RWPE1 (cell line): ENCODE data around the gene GLIS1.

Experiments
- CTCF ChIA-PET: fragments of 350-600 bp; sonication (Branson Sonifier 250); formaldehyde crosslinking; extraction: SDS; loops from one replicate; lab custom pipeline; 2021; lab: Yijun Ruan, JAX
- POLR2A ChIA-PET: fragments of 400-600 bp; formaldehyde crosslinking; extraction: SDS; loops from one replicate; lab custom pipeline; 2020; ENCODE audit warnings: antibody characterized with exemption; ENCODE audit not compliant: low non-redundant PET; lab: Yijun Ruan, JAX
- DNase-seq: peaks from one replicate; pipeline ENCODE4 v3.0.0; 2012; ENCODE audit warnings: low spot score
- H3K27ac ChIP-seq: fragments of 450-650 bp; 2 replicates; pipeline ENCODE4 v1.5.1; 2017
- TF ChIP-seq, protein P1 (sequence below): fragments of 450-650 bp; conservative IDR thresholded peaks from 2 replicates; pipeline ENCODE4 v1.5.1; 2017; ENCODE audit warnings: low read depth, mild to moderate bottlenecking

Gene GLIS1

DNA sequence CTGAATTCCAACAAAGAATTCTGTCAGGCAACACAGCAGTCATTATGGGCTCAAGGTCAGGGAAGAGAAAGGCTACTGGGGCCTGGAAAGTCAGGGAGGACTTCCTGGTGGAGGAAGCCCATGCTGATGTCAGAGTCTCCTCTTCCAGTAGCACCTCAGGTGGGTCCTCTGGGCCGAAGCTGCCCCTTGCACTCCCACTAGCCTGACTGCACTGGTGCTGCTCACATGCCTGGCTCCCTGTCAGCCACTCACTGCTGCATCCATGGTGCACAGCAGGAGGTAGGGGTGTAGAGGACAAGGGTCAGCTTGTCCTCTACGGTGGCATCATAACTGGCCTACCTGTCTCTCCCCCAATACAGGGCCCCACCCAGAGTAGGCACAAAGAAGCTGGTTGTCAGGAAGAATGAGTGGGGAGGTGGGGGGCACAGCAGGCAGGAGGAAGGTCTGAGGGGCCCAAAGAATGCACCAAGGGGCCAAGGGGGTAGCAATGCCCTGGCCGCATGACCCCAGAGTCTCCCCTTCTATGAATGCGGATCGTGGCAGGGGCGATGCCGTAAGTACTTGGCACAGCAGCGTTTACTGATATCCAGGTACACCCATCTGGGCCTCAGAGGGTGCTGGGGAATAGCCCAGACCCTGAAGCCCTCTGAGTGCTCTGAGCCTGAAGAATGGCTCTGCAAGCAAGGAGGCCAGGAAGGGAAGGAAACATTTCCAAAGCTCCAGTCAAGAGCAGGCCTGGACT is 80.3 kb downstream of the GLIS1 start:
- no peak overlapping the region for H3K27ac ChIP-seq
- no peak for DNase-seq
- TF ChIP-seq, protein P1, sequence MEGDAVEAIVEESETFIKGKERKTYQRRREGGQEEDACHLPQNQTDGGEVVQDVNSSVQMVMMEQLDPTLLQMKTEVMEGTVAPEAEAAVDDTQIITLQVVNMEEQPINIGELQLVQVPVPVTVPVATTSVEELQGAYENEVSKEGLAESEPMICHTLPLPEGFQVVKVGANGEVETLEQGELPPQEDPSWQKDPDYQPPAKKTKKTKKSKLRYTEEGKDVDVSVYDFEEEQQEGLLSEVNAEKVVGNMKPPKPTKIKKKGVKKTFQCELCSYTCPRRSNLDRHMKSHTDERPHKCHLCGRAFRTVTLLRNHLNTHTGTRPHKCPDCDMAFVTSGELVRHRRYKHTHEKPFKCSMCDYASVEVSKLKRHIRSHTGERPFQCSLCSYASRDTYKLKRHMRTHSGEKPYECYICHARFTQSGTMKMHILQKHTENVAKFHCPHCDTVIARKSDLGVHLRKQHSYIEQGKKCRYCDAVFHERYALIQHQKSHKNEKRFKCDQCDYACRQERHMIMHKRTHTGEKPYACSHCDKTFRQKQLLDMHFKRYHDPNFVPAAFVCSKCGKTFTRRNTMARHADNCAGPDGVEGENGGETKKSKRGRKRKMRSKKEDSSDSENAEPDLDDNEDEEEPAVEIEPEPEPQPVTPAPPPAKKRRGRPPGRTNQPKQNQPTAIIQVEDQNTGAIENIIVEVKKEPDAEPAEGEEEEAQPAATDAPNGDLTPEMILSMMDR = no peak
- POLR2A ChIA-PET = no interaction called here
- CTCF ChIA-PET = no interaction called here

DNA sequence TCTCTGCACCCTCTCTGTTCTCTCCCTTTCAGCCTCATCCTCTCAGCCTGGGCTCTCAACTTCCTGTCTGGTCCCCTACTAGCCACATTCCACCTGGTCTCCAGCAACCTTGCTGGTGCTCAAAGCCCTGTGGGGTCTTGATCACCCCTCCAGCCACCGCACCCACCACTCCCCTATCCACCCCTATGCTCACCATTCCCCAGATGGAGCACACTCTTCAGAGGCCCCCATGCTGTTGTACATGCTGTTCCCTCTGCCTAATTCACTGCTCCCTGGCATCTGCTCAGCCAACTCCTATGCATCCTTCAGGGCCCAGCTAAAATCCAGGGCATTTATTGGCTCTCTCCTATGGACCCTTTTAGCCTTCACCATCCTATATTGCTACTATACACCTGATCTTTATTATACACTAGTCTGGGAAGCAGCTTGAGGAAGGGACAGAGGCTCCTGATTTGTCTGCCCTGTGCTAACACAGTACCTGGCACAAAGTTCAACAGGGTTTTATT is 81.0 kb downstream of the GLIS1 start:
- POLR2A ChIA-PET = no interaction called here
- no peak for DNase-seq
- TF ChIP-seq, protein P1 = no peak
- CTCF ChIA-PET = no interaction called here
- H3K27ac ChIP-seq = no peak overlapping the region

DNA sequence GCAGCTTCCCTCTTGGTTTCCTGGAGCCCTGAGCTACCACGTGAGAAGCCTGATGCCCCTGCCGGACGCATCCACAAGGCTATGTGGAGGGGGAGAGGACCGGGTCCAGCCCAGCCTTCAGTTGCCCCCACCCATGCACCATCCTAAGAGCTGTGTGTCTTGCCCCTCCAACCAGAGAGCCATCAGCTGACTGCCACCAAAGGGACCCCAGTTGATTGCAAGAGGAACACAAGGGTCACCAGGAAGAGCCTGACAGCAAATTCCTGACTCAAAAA is 81.5 kb downstream of the GLIS1 start:
- POLR2A ChIA-PET = no interaction called here
- CTCF ChIA-PET = no interaction called here
- H3K27ac ChIP-seq = no peak overlapping the region
- TF ChIP-seq, protein P1 = no peak
- no peak for DNase-seq

DNA sequence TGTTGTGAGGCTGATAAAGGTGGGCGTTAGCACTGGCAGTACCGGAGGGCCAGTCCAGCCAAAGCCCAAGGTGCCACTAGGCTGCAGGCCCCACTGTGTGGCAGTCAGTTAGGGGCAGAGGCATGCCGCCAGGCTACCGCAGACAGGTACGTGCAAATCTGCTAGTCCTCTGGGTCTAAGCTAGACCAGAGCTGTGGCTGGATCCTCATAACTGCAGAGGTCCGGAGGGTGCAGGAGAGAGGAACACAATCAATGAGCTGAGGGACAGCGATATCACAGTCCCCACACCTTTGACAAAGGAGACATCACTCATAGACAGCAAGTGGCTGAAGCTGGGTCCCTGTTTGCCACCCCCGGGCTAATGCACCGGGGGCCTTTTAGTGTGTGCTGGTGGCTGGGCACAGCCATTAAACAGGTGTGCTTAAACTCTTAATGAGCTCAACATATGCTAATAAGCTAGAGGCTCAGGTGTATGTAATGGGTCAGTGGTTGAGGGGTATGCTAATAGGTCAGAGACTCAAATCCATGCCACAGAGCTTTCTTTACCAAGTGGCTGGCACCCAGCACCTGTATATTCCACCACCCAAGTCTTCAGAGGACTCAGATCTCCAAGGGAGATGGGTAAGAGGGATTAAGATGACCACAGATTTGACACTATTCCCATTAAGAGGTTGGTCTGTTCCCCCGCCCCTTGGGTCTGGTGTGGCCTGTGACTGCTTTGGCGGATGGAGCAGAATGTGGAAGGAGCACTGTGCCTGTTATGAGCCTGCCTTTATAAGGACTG is 82.0 kb downstream of the GLIS1 start:
- DNase-seq = no peak
- ChIA-PET POLR2A (no interaction called here), CTCF (no interaction called here)
- no peak overlapping the region for H3K27ac ChIP-seq
- TF ChIP-seq, protein P1 = no peak

DNA sequence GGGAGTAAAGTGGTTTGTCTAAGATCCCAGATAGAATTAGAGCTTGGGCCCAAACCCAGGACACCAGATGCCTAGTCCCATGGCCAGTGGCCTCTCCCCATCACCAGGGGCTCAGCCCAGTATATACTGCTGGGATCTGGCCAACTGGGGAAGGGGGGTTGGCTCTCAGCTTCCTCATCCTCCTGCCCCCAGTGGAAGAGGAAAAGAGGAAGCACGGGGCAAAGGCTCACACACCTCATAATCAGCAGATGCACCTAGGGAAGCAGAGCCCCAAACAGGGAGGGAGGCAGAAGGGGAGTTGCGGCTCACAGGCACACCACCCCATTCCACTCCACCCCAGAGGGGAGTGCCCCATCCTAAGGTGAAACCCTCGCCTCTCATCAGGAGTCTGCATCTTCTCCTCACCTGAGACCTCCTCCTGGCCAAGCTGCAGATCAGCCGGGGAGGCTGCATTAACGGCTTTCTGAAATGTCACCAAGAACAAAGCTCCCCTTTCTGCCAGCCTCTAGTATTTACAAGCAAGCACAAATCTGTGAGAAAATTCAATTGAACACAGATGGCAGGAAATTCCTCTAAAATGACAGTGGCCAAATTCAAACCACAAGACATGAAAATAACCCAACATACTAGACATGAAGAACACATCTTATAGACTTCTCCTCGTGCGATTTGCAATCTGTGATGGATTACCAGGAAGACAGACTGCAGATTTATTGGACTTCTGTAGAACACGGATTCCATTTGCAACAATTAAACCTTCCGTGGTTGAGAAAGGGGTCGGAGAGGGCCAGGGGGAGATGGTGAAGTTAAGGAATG is 82.8 kb downstream of the GLIS1 start:
- TF ChIP-seq, protein P1 = no peak
- no peak for DNase-seq
- H3K27ac ChIP-seq = no peak overlapping the region
- ChIA-PET POLR2A (no interaction called here), CTCF (no interaction called here)
